Liver (tissue), 3 donors: ENCODE data around the gene SLC8A2.

Experiments used
- ATF3 ChIP-seq: IDR thresholded peaks from 2 replicates; pipeline ENCODE4 v1.6.1; 2016; ENCODE audit warnings: antibody characterized with exemption
- CTCF ChIP-seq: fragments of 150-350 bp; IDR thresholded peaks from 2 replicates; pipeline ENCODE4 v1.5.1; 2017; ENCODE audit warnings: improper control_type of control experiment, low read depth, low read length; ENCODE audit not compliant: missing input control
- FOXA1 ChIP-seq: IDR thresholded peaks from 2 replicates; pipeline ENCODE4 v1.6.1; 2016; ENCODE audit warnings: antibody characterized with exemption
- GABPA ChIP-seq, 2 donors: IDR thresholded peaks in 1 of 2; conservative IDR thresholded peaks in 1 of 2; 2 replicates each; pipeline ENCODE4 v1.6.1; 2016; ENCODE audit warnings: antibody characterized with exemption in 2 of 2, mild to moderate bottlenecking in 1 of 2, moderate library complexity in 1 of 2
- JUND ChIP-seq, 2 donors: IDR thresholded peaks; 2 replicates each; pipeline ENCODE4 v1.6.1; 2016; ENCODE audit warnings: antibody characterized with exemption in 2 of 2
- MAX ChIP-seq: IDR thresholded peaks from 2 replicates; pipeline ENCODE4 v1.6.1; 2016; ENCODE audit warnings: antibody characterized with exemption
- RAD21 ChIP-seq, 2 donors: IDR thresholded peaks; 2 replicates each; pipeline ENCODE4 v1.6.1; 2016; ENCODE audit warnings: antibody characterized with exemption in 2 of 2, mild to moderate bottlenecking in 2 of 2
- REST ChIP-seq: IDR thresholded peaks from 2 replicates; pipeline ENCODE4 v1.6.1; 2016; ENCODE audit warnings: antibody characterized with exemption, mild to moderate bottlenecking
- RXRA ChIP-seq, 2 donors: IDR thresholded peaks; 2 replicates each; pipeline ENCODE4 v1.6.1; 2017 to 2018; ENCODE audit warnings: antibody characterized with exemption in 2 of 2, mild to moderate bottlenecking in 1 of 2
- SP1 ChIP-seq: IDR thresholded peaks from 2 replicates; pipeline ENCODE4 v1.6.1; 2018; ENCODE audit warnings: antibody characterized with exemption, mild to moderate bottlenecking
- TAF1 ChIP-seq: conservative IDR thresholded peaks from 2 replicates; pipeline ENCODE4 v1.6.1; 2016; ENCODE audit warnings: antibody characterized with exemption, mild to moderate bottlenecking
- YY1 ChIP-seq: IDR thresholded peaks from 2 replicates; pipeline ENCODE4 v1.6.1; 2016; ENCODE audit warnings: antibody characterized with exemption, mild to moderate bottlenecking
- donor health status: healthy.
- donor health status: healthy.

GRCh38 chr19:47494211-47494547, 22.5 kb upstream of the SLC8A2 start:
- TF ChIP-seq GABPA (IDR thresholded peaks at IDR 0.05 in 1 of 2, conservative IDR thresholded peaks at IDR 0.05 in 1 of 2) (no peak), CTCF (no peak), SP1 (no peak), JUND (IDR thresholded peaks at IDR 0.05) (no peak), ATF3 (no peak), RAD21 (IDR thresholded peaks at IDR 0.05) (no peak), TAF1 (no peak), REST (no peak), RXRA (IDR thresholded peaks at IDR 0.05) (no peak), MAX (no peak), YY1 (no peak), FOXA1 (no peak)
